ENCODE measurements around the gene TMEM270.

Gene TMEM270

GRCh38 chr7:73907554-73908122, 46.7 kb downstream of the TMEM270 start:
- DNase-seq (ENCODE audit: low read depth): no peak

GRCh38 chr7:73908123-73908611, 47.2 kb downstream of the TMEM270 start:
- no peak for DNase-seq (ENCODE audit: low read depth)

- no peak for DNase-seq (ENCODE audit: low read depth)
These were observed 48.3 kb downstream of the TMEM270 start for GRCh38 chr7:73909051-73909941.

- DNase-seq (ENCODE audit: low read depth): no peak
These were observed 49.0 kb downstream of the TMEM270 start for GRCh38 chr7:73909996-73910395.

GRCh38 chr7:73912223-73912622, 51.3 kb downstream of the TMEM270 start:
- DNase-seq (ENCODE audit: low read depth): no peak

Measured in T-helper 22 cell (primary cell).